ENCODE data around the gene ARL17A. TPM values are rescaled to one million over a fixed set of nuclear protein-coding genes. Genes with fewer than 3 reads are reported as not detected.
A peak's percentile ranks its signal among the peaks of the same experiment; 100 is the strongest.
"Not testable (repeated sequence)": the region's sequence is repeated elsewhere in the genome, so short reads cannot be mapped to it uniquely, and the experiment has no call there.

Gene ARL17A
- total RNA-seq, 1 donor from 2014 or later, result 57.2 TPM

GRCh38 chr17:46505896-46506295 is 73.6 kb downstream of the ARL17A start:
- intact Hi-C loops (cut with micrococcal nuclease); H3K9me3 Mint-ChIP-seq; POLR2A ChIA-PET; CTCF ChIA-PET; H3K27ac Mint-ChIP-seq; DNase-seq; H3K27me3 Mint-ChIP-seq; ATAC-seq (ENCODE audit: low read depth); H3K4me3 Mint-ChIP-seq; H3K4me1 Mint-ChIP-seq; H3K36me3 Mint-ChIP-seq (ENCODE audit: low read depth): not testable (repeated sequence)

DNA sequence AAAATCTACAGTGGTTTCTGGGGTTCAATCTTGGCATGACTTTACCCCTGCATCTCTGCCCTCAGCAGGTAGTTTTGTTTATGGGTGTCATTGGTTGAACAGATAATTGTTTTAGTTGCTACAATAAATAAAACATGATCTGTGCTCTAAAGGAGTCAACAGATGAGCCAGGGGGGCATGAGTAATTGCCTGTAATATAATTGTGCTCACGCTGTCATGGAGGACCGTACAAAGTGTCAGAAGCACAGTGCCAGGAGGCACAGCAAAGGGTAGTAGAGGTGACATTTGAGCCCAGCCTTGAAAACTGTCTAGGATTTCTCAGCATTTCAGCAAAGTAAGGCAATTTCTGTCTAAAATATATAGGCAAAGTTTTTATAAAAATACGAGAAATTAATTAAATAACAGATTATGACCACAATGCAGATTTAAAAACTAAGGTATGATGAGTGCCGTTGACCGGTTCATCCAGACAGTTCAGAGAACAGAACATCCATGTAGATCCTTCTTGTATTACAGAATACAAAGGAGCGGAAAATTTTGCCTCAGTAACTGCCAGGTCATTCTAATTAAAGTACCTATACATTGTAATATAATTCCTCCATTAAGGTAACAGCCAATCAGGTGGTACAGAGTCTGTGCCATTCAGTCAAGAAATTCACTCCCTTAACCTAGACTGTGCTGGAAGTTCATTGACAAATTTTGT is 79.9 kb downstream of the ARL17A start:
- H3K27ac Mint-ChIP-seq; H3K9me3 Mint-ChIP-seq; ATAC-seq (ENCODE audit: low read depth); H3K4me3 Mint-ChIP-seq; H3K27me3 Mint-ChIP-seq; CTCF ChIA-PET; POLR2A ChIA-PET; H3K36me3 Mint-ChIP-seq (ENCODE audit: low read depth); DNase-seq; intact Hi-C loops (cut with micrococcal nuclease); H3K4me1 Mint-ChIP-seq: not testable (repeated sequence)

DNA sequence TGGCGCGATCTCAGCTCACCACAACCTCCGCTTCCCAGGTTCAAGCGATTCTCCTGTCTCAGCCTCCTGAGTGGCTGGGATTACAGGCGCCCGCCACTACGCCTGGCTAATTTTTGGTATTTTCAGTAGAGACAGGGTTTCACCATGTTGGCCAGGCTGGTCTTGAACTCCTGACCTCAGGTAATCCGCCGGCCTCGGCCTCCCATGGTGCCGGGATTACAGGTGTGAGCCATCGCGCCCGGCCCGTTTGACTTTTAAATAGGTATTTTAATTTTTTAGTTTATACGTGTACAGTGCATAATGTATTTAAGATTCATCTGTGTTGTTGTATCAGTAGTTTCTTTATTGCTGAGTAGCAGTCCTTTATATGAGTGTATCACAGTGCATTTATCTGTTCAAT is 87.5 kb downstream of the ARL17A start:
- intact Hi-C loops (cut with micrococcal nuclease); H3K36me3 Mint-ChIP-seq (ENCODE audit: low read depth); H3K9me3 Mint-ChIP-seq; H3K4me1 Mint-ChIP-seq; H3K27me3 Mint-ChIP-seq; ATAC-seq (ENCODE audit: low read depth); DNase-seq; POLR2A ChIA-PET; CTCF ChIA-PET; H3K4me3 Mint-ChIP-seq; H3K27ac Mint-ChIP-seq: not testable (repeated sequence)

DNA sequence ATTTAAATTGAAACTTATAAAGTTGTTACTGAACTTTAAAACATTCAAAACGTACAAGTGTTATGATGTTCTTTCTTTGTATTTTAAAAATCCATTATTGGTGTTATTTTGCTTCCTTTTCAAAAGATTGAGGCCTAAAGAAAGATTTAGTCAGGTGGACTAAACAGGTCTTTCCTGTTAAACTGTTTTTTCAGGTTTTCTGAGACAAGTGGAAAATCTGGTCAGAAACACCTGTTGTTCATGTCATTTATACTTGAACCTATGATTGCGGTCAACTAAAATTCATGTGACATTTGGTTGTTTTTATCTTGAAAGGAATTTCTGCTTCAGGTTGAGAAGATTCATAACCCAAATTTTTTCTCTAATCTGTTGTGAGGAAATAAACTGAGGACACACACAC is 98.2 kb downstream of the ARL17A start:
- POLR2A ChIA-PET; H3K9me3 Mint-ChIP-seq; intact Hi-C loops (cut with micrococcal nuclease); CTCF ChIA-PET; ATAC-seq (ENCODE audit: low read depth); H3K27me3 Mint-ChIP-seq; H3K27ac Mint-ChIP-seq; H3K36me3 Mint-ChIP-seq (ENCODE audit: low read depth); DNase-seq; H3K4me1 Mint-ChIP-seq; H3K4me3 Mint-ChIP-seq: not testable (repeated sequence)

- H3K9me3 Mint-ChIP-seq; H3K36me3 Mint-ChIP-seq (ENCODE audit: low read depth); ATAC-seq (ENCODE audit: low read depth); H3K4me3 Mint-ChIP-seq; intact Hi-C loops (cut with micrococcal nuclease); H3K27me3 Mint-ChIP-seq; H3K4me1 Mint-ChIP-seq; POLR2A ChIA-PET; DNase-seq; H3K27ac Mint-ChIP-seq; CTCF ChIA-PET: not testable (repeated sequence)
Measured at GRCh38 chr17:46478823-46479222, 100.7 kb downstream of the ARL17A start.

DNA sequence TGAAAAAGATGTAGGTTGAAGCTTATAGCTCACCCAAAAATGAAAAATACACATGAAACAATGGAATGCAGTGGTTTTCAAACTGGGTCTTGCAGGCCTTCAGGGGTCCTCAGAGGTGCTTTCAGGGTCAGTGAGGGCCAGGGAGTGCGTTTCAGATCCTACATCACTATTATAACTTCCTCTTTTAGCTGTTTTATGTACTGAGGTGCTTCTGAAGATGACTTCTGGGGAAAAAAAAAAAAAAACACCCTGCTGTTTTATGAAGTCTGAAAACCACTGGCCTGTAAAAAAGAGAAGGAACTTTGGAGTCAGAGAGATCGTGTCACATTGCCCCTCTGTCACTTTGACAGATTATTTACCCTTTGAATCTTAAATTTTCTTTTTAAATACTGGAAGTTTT is 103.9 kb downstream of the ARL17A start:
- intact Hi-C loops (cut with micrococcal nuclease); H3K36me3 Mint-ChIP-seq (ENCODE audit: low read depth); H3K27ac Mint-ChIP-seq; CTCF ChIA-PET; DNase-seq; H3K9me3 Mint-ChIP-seq; H3K27me3 Mint-ChIP-seq; H3K4me1 Mint-ChIP-seq; POLR2A ChIA-PET; H3K4me3 Mint-ChIP-seq: not testable (repeated sequence)
- peak; percentile 86 for ATAC-seq (ENCODE audit: low read depth)

DNA sequence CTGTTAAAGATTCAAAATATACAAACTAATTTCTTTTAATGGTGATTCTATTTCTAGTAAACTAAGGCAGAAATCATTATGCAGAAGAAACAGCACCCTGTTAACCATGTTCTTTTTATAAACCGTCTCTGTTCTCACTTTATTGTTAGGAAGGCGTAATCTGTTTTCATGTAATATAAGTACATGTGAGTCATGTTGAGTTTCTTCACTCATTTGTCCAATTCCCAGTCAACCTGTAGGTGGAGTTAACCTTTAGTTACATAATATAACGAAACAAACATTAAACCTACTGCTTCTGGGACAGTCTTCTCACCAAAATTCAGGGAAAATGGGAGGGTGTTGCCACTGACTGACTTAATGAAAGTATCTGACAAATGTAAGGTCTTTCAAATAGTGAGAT is 105.0 kb downstream of the ARL17A start:
- POLR2A ChIA-PET; H3K4me3 Mint-ChIP-seq; H3K36me3 Mint-ChIP-seq (ENCODE audit: low read depth); H3K27me3 Mint-ChIP-seq; CTCF ChIA-PET; intact Hi-C loops (cut with micrococcal nuclease); H3K4me1 Mint-ChIP-seq; H3K27ac Mint-ChIP-seq; H3K9me3 Mint-ChIP-seq; DNase-seq; ATAC-seq (ENCODE audit: low read depth): not testable (repeated sequence)

- H3K4me1 Mint-ChIP-seq; H3K36me3 Mint-ChIP-seq (ENCODE audit: low read depth); H3K9me3 Mint-ChIP-seq; H3K27me3 Mint-ChIP-seq; H3K4me3 Mint-ChIP-seq; POLR2A ChIA-PET; H3K27ac Mint-ChIP-seq; intact Hi-C loops (cut with micrococcal nuclease); DNase-seq; CTCF ChIA-PET; ATAC-seq (ENCODE audit: low read depth): not testable (repeated sequence)
Measured at GRCh38 chr17:46467618-46468017, 111.9 kb downstream of the ARL17A start.

Other genes with a start within 250 kb of the ARL17A start
- 35.7 and 43.3 TPM in 2 replicates for gene ARL17B, start 217.9 kb downstream of the ARL17A start, total RNA-seq
- 23.5 and 31.2 TPM in 2 replicates for gene LRRC37A2, start 67.2 kb downstream of the ARL17A start, total RNA-seq
- gene NSF, start 11.0 kb upstream of the ARL17A start, total RNA-seq, result 107 and 117 TPM in 2 replicates
- gene WNT3, start 239.0 kb upstream of the ARL17A start, total RNA-seq, result 1.0 and 1.3 TPM in 2 replicates